GM12892 (cell line): ENCODE measurements around the gene PFDN5.
"Not testable (repeated sequence)": the region's sequence is repeated elsewhere in the genome, so short reads cannot be mapped to it uniquely, and the experiment has no call there.

Source experiments
- DNase-seq: peaks from one replicate; pipeline ENCODE4 v3.0.0; 2011; ENCODE audit not compliant: insufficient read length
- FAIRE-seq: peaks from 2 replicates; lab custom pipeline; 2011; peaks lifted over from hg19 to GRCh38; lab: Jason Lieb, UNC
- POLR2A ChIP-seq: IDR thresholded peaks from 2 replicates; pipeline ENCODE4 v1.6.1; 2011; ENCODE audit warnings: low read depth, low read length, control low read depth
- POLR2AphosphoS5 ChIP-seq: IDR thresholded peaks from 2 replicates; pipeline ENCODE4 v1.6.1; 2011; ENCODE audit warnings: low read depth, low read length, control low read depth
- TAF1 ChIP-seq: IDR thresholded peaks from 2 replicates; pipeline ENCODE4 v1.6.1; 2011; ENCODE audit warnings: low read depth, mild to moderate bottlenecking, control low read depth, low read length, borderline replicate concordance

Gene PFDN5

DNA sequence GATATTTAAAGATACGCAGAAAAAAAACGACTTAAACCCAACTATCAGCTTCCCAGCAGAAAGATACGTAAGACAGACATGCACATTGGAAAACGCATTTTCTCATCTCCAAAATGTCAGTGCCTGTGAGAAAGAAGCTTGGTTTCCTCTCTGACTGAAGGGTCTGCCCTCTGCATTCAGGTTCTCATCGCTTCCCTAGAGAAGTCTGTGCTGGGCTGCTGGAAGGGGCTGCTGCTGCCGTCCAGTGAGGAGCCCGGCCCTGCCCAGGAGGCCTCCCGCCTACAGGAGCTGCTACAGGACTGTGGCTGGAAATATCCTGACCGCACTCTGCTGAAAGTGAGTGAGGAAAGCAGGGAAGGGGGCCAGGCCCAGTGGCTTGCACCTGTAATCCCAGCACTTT is 4.7 kb upstream of the PFDN5 start:
- FAIRE-seq, result no peak
- DNase-seq, result no peak
- TF ChIP-seq TAF1 (no peak), POLR2AphosphoS5 (no peak), POLR2A (no peak)

DNA sequence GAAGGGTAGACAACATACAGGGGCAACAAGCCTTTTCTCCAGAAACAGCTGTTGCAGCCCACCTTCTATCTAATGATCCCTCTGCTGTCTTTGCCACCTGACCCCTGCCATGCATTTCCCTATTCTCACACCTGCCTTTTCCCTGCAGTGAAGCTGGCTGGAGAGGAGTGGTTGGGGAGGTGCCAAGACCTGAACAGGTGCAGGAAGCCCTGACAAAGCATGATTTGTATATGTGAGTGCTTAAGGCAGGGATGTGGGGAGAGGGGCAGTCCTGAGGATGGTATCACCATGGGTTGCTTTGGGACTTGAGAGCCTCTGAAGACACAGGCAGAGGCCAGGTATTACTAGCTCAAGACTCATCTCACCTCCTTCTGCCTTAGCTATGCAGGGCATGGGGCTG is 2.9 kb upstream of the PFDN5 start:
- no peak for TF ChIP-seq TAF1
- no peak for TF ChIP-seq POLR2AphosphoS5
- TF ChIP-seq POLR2A, result no peak

DNA sequence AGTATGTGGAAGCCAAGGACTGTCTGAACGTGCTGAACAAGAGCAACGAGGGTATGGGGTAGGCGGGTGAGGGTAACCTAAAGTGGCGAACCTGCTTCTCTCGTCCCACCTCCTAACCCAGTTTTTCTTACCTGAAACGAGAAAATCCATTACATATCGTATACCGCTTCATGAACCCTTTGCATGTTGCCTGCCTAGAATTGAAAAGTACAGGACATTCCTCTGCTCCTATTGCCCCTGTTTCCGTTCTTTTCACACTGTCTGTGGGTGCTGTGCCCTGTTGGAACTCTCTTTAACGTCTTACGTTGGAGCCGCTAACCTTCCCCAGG is 513 bp downstream of the PFDN5 start:
- TF ChIP-seq POLR2AphosphoS5 (no peak), POLR2A (no peak), TAF1 (no peak)
- FAIRE-seq, result no peak
- DNase-seq, result no peak

More for the DNA sequence above, 2.9 kb upstream of the PFDN5 start:
- DNase-seq (no peak), FAIRE-seq (no peak)

DNA sequence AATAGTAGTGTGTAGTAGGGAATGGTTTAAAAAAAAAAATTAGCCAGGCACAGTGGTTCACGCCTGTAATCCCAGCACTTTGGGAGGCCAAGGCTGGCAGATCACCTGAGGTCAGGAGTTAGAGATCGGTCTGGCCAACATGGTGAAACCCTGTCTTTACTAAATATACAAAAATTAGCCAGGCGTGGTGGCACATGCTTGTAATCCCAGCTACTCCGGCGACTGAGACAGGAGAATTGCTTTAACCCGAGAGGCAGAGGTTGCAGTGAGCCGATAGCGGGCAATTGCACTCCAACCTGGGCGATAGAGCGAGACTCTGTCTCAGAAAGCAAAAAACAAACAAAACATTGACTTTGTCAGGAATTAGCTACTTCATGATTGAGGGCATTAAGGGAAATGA is 1.8 kb downstream of the PFDN5 start:
- not testable (repeated sequence) for DNase-seq, FAIRE-seq

DNA sequence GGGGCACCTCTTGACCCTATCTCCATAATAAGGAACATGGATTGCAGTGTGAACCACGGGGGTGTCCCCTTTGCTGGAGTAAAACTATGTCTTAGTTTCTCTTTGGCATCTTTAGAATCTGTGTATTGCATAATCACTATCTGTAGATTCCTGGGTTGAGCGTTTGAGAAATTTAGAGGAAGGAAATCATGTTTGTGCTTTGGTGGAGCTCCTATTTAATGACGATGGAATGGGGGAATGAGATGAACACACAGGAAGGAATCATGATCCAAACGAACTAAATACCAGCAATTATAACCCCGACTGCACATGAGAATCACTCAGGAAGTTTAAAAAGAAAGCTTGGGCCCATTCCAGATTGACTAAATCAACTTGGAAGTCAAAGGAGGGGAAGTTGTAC is 2.8 kb downstream of the PFDN5 start:
- TF ChIP-seq TAF1 (no peak), POLR2A (no peak), POLR2AphosphoS5 (no peak)
- DNase-seq (no peak), FAIRE-seq (no peak)

DNA sequence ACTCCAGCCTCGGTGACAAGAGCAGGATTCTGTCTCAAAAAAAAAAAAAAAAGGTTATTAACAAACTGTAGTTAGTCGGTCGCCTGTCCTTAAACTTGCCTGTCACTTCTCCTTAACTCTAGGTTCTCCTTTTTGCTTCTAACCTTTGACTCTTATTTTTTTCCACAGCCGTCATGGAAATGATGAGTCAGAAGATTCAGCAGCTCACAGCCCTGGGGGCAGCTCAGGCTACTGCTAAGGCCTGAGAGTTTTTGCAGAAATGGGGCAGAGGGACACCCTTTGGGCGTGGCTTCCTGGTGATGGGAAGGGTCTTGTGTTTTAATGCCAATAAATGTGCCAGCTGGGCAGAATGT is 3.7 kb downstream of the PFDN5 start:
- DNase-seq, result no peak
- TF ChIP-seq TAF1 (no peak), POLR2A (no peak), POLR2AphosphoS5 (no peak)
- FAIRE-seq, result no peak

DNA sequence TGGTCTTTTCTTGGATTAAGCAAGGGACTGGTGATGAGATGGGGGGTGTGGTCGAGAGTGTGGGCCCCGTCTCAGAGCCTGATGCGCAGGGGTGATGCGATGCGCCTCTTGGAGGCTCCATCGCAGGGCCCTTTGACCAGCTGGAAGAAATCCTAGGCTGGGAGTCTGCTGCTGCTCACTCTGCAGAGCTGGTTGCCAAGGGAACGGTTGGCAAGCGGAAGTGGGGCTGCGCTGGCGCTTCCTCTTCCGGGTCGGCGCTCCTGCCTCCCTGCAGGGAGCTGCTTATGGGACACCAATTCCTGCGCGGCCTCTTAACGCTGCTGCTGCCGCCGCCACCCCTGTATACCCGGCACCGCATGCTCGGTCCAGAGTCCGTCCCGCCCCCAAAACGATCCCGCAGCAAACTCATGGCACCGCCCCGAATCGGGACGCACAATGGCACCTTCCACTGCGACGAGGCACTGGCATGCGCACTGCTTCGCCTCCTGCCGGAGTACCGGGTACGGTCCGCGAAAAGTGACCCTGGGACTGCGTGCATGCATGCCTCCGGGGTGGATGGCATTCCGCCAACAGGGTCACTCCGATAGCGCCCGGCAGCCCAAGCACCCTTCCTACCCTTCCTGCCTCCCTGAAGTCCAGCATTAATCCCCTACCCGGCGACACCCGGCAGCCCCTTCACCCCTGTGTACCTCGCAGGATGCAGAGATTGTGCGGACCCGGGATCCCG is 4.3 kb downstream of the PFDN5 start, which contains the start of gene MYG1:
MYG1 (plus strand) TSS at position 242 of the 727 bp plus-strand sequence; CDS start at position 285, 43 bp downstream.
- peak; percentile 81 for DNase-seq
- peak; percentile 94 for FAIRE-seq
- TF ChIP-seq TAF1 (no peak), POLR2AphosphoS5 (peak; percentile 91), POLR2A (peak; percentile 89)

DNA sequence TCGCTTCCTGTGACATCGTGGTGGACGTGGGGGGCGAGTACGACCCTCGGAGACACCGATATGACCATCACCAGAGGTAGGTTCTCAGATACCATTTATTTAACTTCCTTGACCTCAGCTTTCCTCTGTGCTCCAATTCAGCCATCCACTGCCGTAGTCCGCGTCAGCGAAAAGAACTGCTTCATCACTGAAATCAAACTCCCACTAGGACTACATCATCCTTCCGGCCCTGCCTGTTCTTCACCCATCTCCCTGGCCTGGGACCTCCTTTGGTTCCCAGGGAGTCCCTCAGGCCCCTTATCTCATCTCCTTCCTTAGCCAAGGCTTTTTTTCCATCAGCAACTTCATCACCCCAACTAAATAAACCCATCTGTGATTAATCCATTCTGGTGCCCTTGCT is 4.8 kb downstream of the PFDN5 start:
- TF ChIP-seq POLR2AphosphoS5 (no peak), TAF1 (no peak), POLR2A (no peak)
- no peak for FAIRE-seq
- DNase-seq, result no peak

DNA sequence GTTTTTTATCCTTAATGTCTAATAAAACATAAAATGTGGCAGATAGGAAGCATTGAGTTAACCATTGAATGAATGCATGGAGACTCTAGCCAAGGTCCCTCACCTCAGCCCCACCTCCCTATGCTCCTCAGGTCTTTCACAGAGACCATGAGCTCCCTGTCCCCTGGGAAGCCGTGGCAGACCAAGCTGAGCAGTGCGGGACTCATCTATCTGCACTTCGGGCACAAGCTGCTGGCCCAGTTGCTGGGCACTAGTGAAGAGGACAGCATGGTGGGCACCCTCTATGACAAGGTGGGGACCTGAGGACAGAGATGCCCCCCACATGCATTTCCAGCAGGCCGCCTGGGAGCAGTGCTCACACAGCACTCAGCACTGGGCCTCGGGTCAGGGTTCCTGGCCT is 7.6 kb downstream of the PFDN5 start:
- DNase-seq (no peak), FAIRE-seq (no peak)
- TF ChIP-seq TAF1 (no peak), POLR2A (no peak), POLR2AphosphoS5 (no peak)

DNA sequence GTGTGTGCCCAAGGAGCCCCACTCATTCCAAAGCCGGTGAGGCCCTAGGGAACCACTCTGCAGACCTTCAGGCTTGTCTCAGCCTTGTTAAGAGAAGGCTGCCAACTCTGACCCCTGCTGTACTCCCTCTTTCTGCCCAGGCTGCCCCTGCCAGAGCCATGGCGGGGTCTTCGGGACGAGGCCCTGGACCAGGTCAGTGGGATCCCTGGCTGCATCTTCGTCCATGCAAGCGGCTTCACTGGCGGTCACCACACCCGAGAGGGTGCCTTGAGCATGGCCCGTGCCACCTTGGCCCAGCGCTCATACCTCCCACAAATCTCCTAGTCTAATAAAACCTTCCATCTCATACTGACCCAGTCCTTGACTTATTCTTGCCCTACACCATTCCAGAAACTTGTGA is 11.5 kb downstream of the PFDN5 start:
- no peak for DNase-seq
- TF ChIP-seq TAF1 (no peak), POLR2A (no peak), POLR2AphosphoS5 (no peak)
- FAIRE-seq, result no peak

DNA sequence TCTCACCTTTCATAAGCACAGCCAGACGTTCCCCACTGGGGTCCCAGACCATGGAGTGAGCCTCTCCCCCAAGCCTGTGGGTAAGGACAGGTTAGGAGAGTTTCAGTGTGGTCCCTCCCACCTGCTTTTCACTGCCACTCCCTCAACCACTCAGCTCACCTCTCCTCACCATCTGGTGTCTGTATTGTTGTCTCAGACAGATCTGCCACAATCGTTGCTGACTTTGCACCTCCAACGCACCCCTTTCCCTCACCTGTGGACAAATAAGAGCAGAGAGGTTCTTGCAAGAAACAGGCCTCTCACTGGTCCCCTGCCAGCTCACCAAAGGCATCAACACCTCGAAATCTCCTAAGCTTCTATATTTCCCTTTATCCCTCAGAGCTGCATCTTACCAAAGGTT is 12.9 kb downstream of the PFDN5 start:
- TF ChIP-seq POLR2A (no peak), TAF1 (no peak), POLR2AphosphoS5 (no peak)
- no peak for FAIRE-seq
- no peak for DNase-seq

DNA sequence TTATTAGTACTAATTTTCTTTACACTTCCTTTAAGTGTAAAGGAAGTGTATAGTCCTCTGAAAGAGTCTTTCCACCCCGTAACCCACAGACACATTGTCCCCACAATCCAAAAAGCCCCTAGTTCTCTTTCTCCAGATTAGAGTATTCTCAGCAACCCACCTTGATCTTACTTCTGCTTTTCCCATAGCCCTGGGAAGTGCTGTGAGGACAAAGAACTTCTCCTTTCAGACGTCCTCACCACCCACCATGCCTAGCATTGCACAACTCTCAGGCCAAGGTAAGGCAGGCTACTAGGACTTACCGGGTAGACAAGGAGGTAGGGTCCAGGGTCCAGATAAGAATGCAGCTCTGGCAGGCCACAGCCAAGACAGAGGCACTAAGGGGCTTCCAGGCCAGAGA is 18.7 kb downstream of the PFDN5 start:
- FAIRE-seq, result no peak

DNA sequence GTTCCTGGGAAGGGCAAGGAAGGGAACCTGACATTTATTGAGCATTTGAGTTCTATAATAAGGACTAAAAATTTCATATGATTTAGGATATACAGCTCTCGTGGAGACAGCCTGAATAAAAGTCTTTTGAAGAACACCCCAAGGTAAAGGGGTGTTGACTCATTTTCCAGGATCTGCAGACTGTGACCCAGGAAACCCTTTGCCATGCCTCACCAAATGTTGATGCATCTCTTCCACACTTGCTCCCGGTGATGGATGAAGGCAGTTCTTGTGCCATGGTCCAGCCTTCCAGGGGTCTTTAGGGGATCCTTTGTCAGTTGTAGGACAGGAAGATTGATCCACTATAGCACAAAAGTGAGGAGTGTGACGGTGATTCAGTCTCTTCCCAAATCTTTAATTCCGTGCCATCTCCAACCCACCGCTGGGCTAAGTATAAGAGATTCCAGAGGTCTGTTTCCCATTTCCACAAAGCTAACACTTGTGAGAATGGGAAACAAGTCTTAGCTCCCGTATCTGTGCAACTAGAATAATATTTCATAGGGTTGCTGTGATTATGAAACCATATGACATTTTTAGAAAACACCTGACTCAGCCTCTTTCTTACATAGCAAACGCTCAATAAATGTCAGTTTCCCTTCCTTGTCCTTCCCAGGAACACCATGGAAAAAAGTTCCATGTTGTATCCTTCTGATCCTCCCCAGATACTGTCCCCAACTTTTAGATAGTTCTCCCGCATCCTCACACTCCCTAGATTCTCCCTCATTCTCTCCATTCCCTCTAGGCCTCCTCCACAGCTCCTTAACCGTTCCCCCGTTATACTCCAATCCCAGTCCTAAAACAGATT is 25.2 kb downstream of the PFDN5 start:
- FAIRE-seq (no peak), DNase-seq (no peak)
- TF ChIP-seq TAF1 (no peak), POLR2A (no peak), POLR2AphosphoS5 (no peak)

More for the DNA sequence above, 18.7 kb downstream of the PFDN5 start:
- TF ChIP-seq POLR2A (no peak), TAF1 (no peak), POLR2AphosphoS5 (no peak)
- no peak for DNase-seq
